GM12873 (cell line): ENCODE results near the gene GIMD1.

Experiments
- CTCF ChIP-seq: IDR thresholded peaks from 2 replicates; pipeline ENCODE4 v1.5.1; 2012; ENCODE audit warnings: low read depth, mild to moderate bottlenecking, moderate library complexity, low read length, control low read depth; ENCODE audit not compliant: insufficient read depth; ENCODE audit errors: missing control alignments

GIMD1 gene

GRCh38 chr4:106344647-106344970, 24.0 kb downstream of the GIMD1 start:
- no peak for TF ChIP-seq CTCF

- TF ChIP-seq CTCF, result no peak
Observed at GRCh38 chr4:106343865-106344646, 24.5 kb downstream of the GIMD1 start.

GRCh38 chr4:106340774-106341173, 27.8 kb downstream of the GIMD1 start:
- TF ChIP-seq CTCF, result no peak

GRCh38 chr4:106339431-106339830, 29.1 kb downstream of the GIMD1 start:
- no peak for TF ChIP-seq CTCF

- no peak for TF ChIP-seq CTCF
Observed at GRCh38 chr4:106338671-106339070, 29.9 kb downstream of the GIMD1 start.

GRCh38 chr4:106337916-106338315, 30.7 kb downstream of the GIMD1 start:
- no peak for TF ChIP-seq CTCF

- no peak for TF ChIP-seq CTCF
Observed at GRCh38 chr4:106336618-106337017, 32.0 kb downstream of the GIMD1 start.
